GM23338 (cell line): ENCODE measurements around the gene KDM1A. TPM values are rescaled to one million over a fixed set of nuclear protein-coding genes. Genes with fewer than 3 reads are reported as not detected.

Experiments
- ATAC-seq: fragments of 200-7000 bp; cut with Tn5 transposase; 3 replicates; pipeline ENCODE4 v1.9.1; 2020
- DNase-seq: peaks from one replicate; pipeline ENCODE4 v3.0.0-alpha.2; 2015; ENCODE audit warnings: low spot score
- H2AFZ ChIP-seq: fragments of 200-600 bp; sonication (generic); 2 replicates; pipeline ENCODE4 v1.8.0; 2016; ENCODE audit warnings: antibody characterized with exemption, mild to moderate bottlenecking, moderate library complexity
- H3F3A ChIP-seq: fragments of 200-600 bp; sonication (generic); replicated peaks from 2 replicates; pipeline ENCODE4 v1.8.0; 2017; ENCODE audit warnings: antibody characterized with exemption, mixed run types, low read depth
- H3K27ac ChIP-seq: fragments of 200-600 bp; sonication (generic); 2 replicates; pipeline ENCODE4 v1.6.1; 2016; ENCODE audit warnings: low read depth
- H3K27me3 ChIP-seq: fragments of 200-600 bp; sonication (generic); 2 replicates; pipeline ENCODE4 v1.8.0; 2016; ENCODE audit warnings: mild to moderate bottlenecking, mixed run types, moderate library complexity; ENCODE audit not compliant: insufficient read depth
- H3K36me3 ChIP-seq: fragments of 200-600 bp; sonication (generic); 2 replicates; pipeline ENCODE4 v1.8.0; 2016; ENCODE audit warnings: mild to moderate bottlenecking; ENCODE audit not compliant: insufficient read depth
- H3K4me1 ChIP-seq: fragments of 200-600 bp; sonication (generic); 2 replicates; pipeline ENCODE4 v1.8.0; 2016; ENCODE audit warnings: mild to moderate bottlenecking, moderate library complexity; ENCODE audit not compliant: insufficient read depth
- H3K4me2 ChIP-seq: fragments of 200-600 bp; sonication (generic); 2 replicates; pipeline ENCODE4 v1.7.1; 2017; ENCODE audit warnings: mixed run types
- H3K4me3 ChIP-seq: fragments of 200-600 bp; sonication (generic); 2 replicates; pipeline ENCODE4 v1.6.1; 2016; ENCODE audit warnings: mixed run types
- H3K79me2 ChIP-seq: fragments of 200-600 bp; sonication (generic); replicated peaks from 2 replicates; pipeline ENCODE4 v1.8.0; 2017; ENCODE audit warnings: mild to moderate bottlenecking; ENCODE audit not compliant: insufficient read depth
- H3K9me2 ChIP-seq: fragments of 200-600 bp; sonication (generic); 2 replicates; pipeline ENCODE4 v1.8.0; 2017; ENCODE audit not compliant: insufficient read depth
- H4K20me1 ChIP-seq: fragments of 200-600 bp; sonication (generic); replicated peaks from 2 replicates; pipeline ENCODE4 v1.8.0; 2017; ENCODE audit warnings: mild to moderate bottlenecking; ENCODE audit not compliant: insufficient read depth
- H3K27ac Mint-ChIP-seq: 2 replicates; pipeline ENCODE4 v1.8.0; 2020; ENCODE audit warnings: inconsistent platforms, mild to moderate bottlenecking, moderate library complexity, mixed read lengths
- H3K27me3 Mint-ChIP-seq: 3 replicates; pipeline ENCODE4 v1.8.0; 2022; ENCODE audit warnings: low read depth, mild to moderate bottlenecking, moderate library complexity, mixed read lengths, inconsistent platforms; ENCODE audit not compliant: insufficient read depth, poor library complexity
- H3K36me3 Mint-ChIP-seq: 3 replicates; pipeline ENCODE4 v1.8.0; 2021; ENCODE audit warnings: low read depth, mild to moderate bottlenecking, inconsistent platforms, moderate library complexity, mixed read lengths
- H3K4me1 Mint-ChIP-seq: 3 replicates; pipeline ENCODE4 v1.8.0; 2020; ENCODE audit warnings: mild to moderate bottlenecking, inconsistent platforms, mixed read lengths
- H3K4me3 Mint-ChIP-seq: 3 replicates; pipeline ENCODE4 v1.8.0; 2021; ENCODE audit warnings: moderate library complexity, mild to moderate bottlenecking, inconsistent platforms, mixed read lengths
- H3K9me3 Mint-ChIP-seq: 3 replicates; pipeline ENCODE4 v1.8.0; 2020; ENCODE audit warnings: moderate library complexity, mild to moderate bottlenecking, inconsistent platforms, mixed read lengths
- CTCF ChIP-seq, 2 experiments: fragments of 200-600 bp in 1 of 2; sonication (generic) in 1 of 2; conservative IDR thresholded peaks; 2 replicates each; pipeline versions ENCODE4 v1.5.1 to v1.6.1; 2016 to 2017; ENCODE audit warnings: antibody characterized with exemption in 2 of 2, low read depth in 2 of 2, mild to moderate bottlenecking in 2 of 2, moderate library complexity in 1 of 2
- EZH2 ChIP-seq: fragments of 200-600 bp; sonication (generic); IDR thresholded peaks from one replicate; pipeline ENCODE4 v1.8.0; 2017; ENCODE audit warnings: antibody characterized with exemption, mild to moderate bottlenecking, low read depth; ENCODE audit not compliant: unreplicated experiment
- EZH2phosphoT487 ChIP-seq: fragments of 200-600 bp; sonication (generic); IDR thresholded peaks from one replicate; pipeline ENCODE4 v1.8.1; 2018; ENCODE audit warnings: antibody characterized with exemption; ENCODE audit not compliant: unreplicated experiment
- NANOG ChIP-seq: IDR thresholded peaks from 2 replicates; pipeline ENCODE4 v1.6.1; 2016; ENCODE audit warnings: antibody characterized with exemption, borderline replicate concordance
- POLR2AphosphoS5 ChIP-seq: IDR thresholded peaks from 2 replicates; pipeline ENCODE4 v1.6.1; 2016; ENCODE audit warnings: antibody characterized with exemption, low read depth
- REST ChIP-seq: IDR thresholded peaks from one replicate; pipeline ENCODE4 v1.6.1; 2018; ENCODE audit warnings: antibody characterized with exemption; ENCODE audit not compliant: unreplicated experiment
- STAT1 ChIP-seq: IDR thresholded peaks from one replicate; pipeline ENCODE4 v1.6.1; 2016; ENCODE audit warnings: antibody characterized with exemption; ENCODE audit not compliant: unreplicated experiment
- ZNF114 ChIP-seq: fragments of 250-450 bp; sonication (Bioruptor Pico); IDR thresholded peaks from 2 replicates; pipeline ENCODE4 v1.5.0; 2020; ENCODE audit warnings: mild to moderate bottlenecking, moderate library complexity
- ZNF331 ChIP-seq: fragments of 250-450 bp; sonication (Bioruptor Pico); IDR thresholded peaks from 2 replicates; pipeline ENCODE4 v1.5.0; 2020; ENCODE audit warnings: low read depth, mild to moderate bottlenecking, moderate library complexity
- ZNF462 ChIP-seq: fragments of 250-450 bp; sonication (Bioruptor Pico); IDR thresholded peaks from 2 replicates; pipeline ENCODE4 v1.5.0; 2020; ENCODE audit warnings: mild to moderate bottlenecking, moderate library complexity
- polyA plus RNA-seq: library from polyadenylated mRNA; unstranded; fragments of >200 nt; fragmentation: Nextera tagmentation; extraction: Ambion mirVana; gene quantifications from 2 replicates; pipeline ENCODE4 v1.2.1, GENCODE V29; 2016
- total RNA-seq: library from RNA; depleted of rRNA; stranded (reverse); fragments of >200 nt; shearing (Covaris generic); gene quantifications from 2 replicates; pipeline ENCODE4 v1.2.3, GENCODE V29; 2014

The KDM1A gene
- total and polyA plus RNA-seq, 2 experiments from 2014 or later: 86.4 to 252 TPM

- TF ChIP-seq REST (no peak), ZNF114 (CRISPR knock-in tag) (no peak), ZNF331 (CRISPR knock-in tag) (no peak), STAT1 (no peak), POLR2AphosphoS5 (no peak), CTCF (conservative IDR thresholded peaks at IDR 0.05; ENCODE audit: low read depth in 2 of 2) (no peak), EZH2phosphoT487 (no peak), NANOG (no peak), EZH2 (no peak)
Measured at GRCh38 chr1:23074012-23074411, 54.7 kb downstream of the KDM1A start (continued).

- 0 out of 2 replicates have a peak, but pooled peaks cover 4% of the 10 kb centered on the region for H3K4me1 ChIP-seq
- H3K27ac Mint-ChIP-seq: no peak overlapping the region
- no peak for TF ChIP-seq STAT1
- no peak for TF ChIP-seq CTCF (conservative IDR thresholded peaks at IDR 0.05; ENCODE audit: low read depth in 2 of 2)
- TF ChIP-seq ZNF462 (CRISPR knock-in tag): no peak
- no peak for TF ChIP-seq EZH2phosphoT487
Measured at GRCh38 chr1:23079025-23079424, 59.8 kb downstream of the KDM1A start.

More at GRCh38 chr1:23079025-23079424, 59.8 kb downstream of the KDM1A start:
- H3K4me1 Mint-ChIP-seq: peaks cover 9% of the 10 kb centered on the region; the same call in 2 of the 3 replicates
- H4K20me1 ChIP-seq: peaks cover 34% of the 10 kb centered on the region
- no peak overlapping the region for H3K27ac ChIP-seq
- no peak overlapping the region for H2AFZ ChIP-seq
- H3K36me3 ChIP-seq: peaks cover 72% of the 10 kb centered on the region
- H3K4me3 Mint-ChIP-seq: no peak overlapping the region
- ATAC-seq: no peak
- H3K27me3 Mint-ChIP-seq: peaks cover 2% of the 10 kb centered on the region
- no peak overlapping the region for H3K4me3 ChIP-seq
- H3K9me3 Mint-ChIP-seq: no peaks in the 10 kb centered on the region
- H3K4me2 ChIP-seq: no peak overlapping the region
- H3K9me2 ChIP-seq: no peaks in the 10 kb centered on the region
- peaks cover 21% of the 10 kb centered on the region for H3F3A ChIP-seq
- no peaks in the 10 kb centered on the region for H3K27me3 ChIP-seq
- H3K79me2 ChIP-seq: no peaks in the 10 kb centered on the region
- DNase-seq: no peak
- H3K36me3 Mint-ChIP-seq: peaks cover 84% of the 10 kb centered on the region
